Heart right ventricle (tissue), 16 donors: ENCODE data around the gene RPS29. TPM values are rescaled to one million over a fixed set of nuclear protein-coding genes. Genes with fewer than 3 reads are reported as not detected.

Experiments used
- ATAC-seq, 8 donors: fragments of 200-7000 bp; cut with Tn5 transposase; one replicate each; pipeline ENCODE4 v1.9.1; 2020; ENCODE audit warnings: mild to moderate bottlenecking in 8 of 8, moderate library complexity in 8 of 8, moderate number of reproducible peaks in 1 of 8
- DNase-seq, 2 donors: peaks; one replicate each; pipeline ENCODE4 v3.0.0-alpha.2; 2020
- H3K27ac ChIP-seq, 10 donors: fragments of 200-600 bp; sonication (generic) in 2 of 10; one replicate each; pipeline versions ENCODE4 v1.5.0 to v1.8.0; 2020 to 2022; ENCODE audit warnings: mild to moderate bottlenecking in 3 of 10
- H3K27me3 ChIP-seq, 7 donors: fragments of 200-600 bp; one replicate each; pipeline ENCODE4 v1.8.0; 2021 to 2022; ENCODE audit warnings: mild to moderate bottlenecking in 2 of 7
- H3K36me3 ChIP-seq, 9 donors: fragments of 200-600 bp; sonication (generic) in 1 of 9; one replicate each; pipeline versions ENCODE4 v1.5.0 to v1.8.0; 2020 to 2022; ENCODE audit warnings: mild to moderate bottlenecking in 2 of 9
- H3K4me1 ChIP-seq, 9 donors: fragments of 200-600 bp; sonication (generic) in 1 of 9; one replicate each; pipeline versions ENCODE4 v1.5.0 to v1.8.0; 2020 to 2022; ENCODE audit warnings: mild to moderate bottlenecking in 4 of 9
- H3K4me3 ChIP-seq, 10 donors: fragments of 200-600 bp; sonication (generic) in 2 of 10; one replicate each; pipeline versions ENCODE4 v1.5.0 to v1.8.0; 2020 to 2022; ENCODE audit warnings: mild to moderate bottlenecking in 7 of 10, moderate library complexity in 2 of 10
- H3K9me3 ChIP-seq, 11 donors: fragments of 200-600 bp in 10 of 11; sonication (generic) in 2 of 11; one replicate each; pipeline versions ENCODE4 v1.5.0 to v1.8.0; 2013 to 2022; ENCODE audit warnings: mild to moderate bottlenecking in 2 of 11, control low read depth in 1 of 11, moderate library complexity in 1 of 11
- WGBS, 2 donors: extraction: QIAGEN DNeasy Blood & Tissue Kit; methylation state at CpG; one replicate each; pipeline ENCODE4 v1.1.7; 2013; ENCODE audit warnings: inconsistent platforms in 1 of 2; 5-methylcytosine and 5-hydroxymethylcytosine counted together
- intact Hi-C, 10 donors: fragments of 100-400 bp; cut with DNase I; formaldehyde crosslinking; loops; one replicate each; pipeline versions ENCODE4 v1.11.1 to v1.14.2; 2022
- polyA plus RNA-seq, 2 donors: library from polyadenylated mRNA; stranded (reverse); fragments of 200-250 nt; gene quantifications; one replicate each; pipeline ENCODE4 v1.2.3, GENCODE V29; 2013
- total RNA-seq, 10 donors: library from RNA; stranded (reverse); fragmentation: NEBNext Ultra II Directional in 3 of 10; extraction: Animal tissue kit (Norgen Biotek cat#: 25700) in 3 of 10; gene quantifications; one replicate each; pipeline versions ENCODE4 v1.2.1 to v1.2.4, GENCODE V29; 2021 to 2023
- TF ChIP-seq, protein P1 (sequence below), 9 donors: fragments of 200-600 bp; sonication (generic) in 2 of 9; IDR thresholded peaks; one replicate each; pipeline versions ENCODE4 v1.5.0 to v1.8.0; 2021 to 2022; ENCODE audit warnings: antibody characterized with exemption in 9 of 9, mild to moderate bottlenecking in 5 of 9, moderate library complexity in 1 of 9
- donor health status: Arrhythmogenic right ventricular cardiomyopathy.
- donor health status: ischemic (EF 13 %, LVEDD 7.1; RV severe dilation, severe dysfunction).
- donor health status: healthy with polysubstance abuse.
- donor health status: DM: no; HTN: yes; CAD: no.
- donor health status: DM: no; HTN: no; CAD: no.
- donor health status: ischemic (EF 25% LVEDD 6.9; RV normal size, moderate dysfunction).
- donor health status: ischemic (EF 25% LVEDD 5.7; RV mildly dilated, moderate dysfunction).
- donor health status: healthy.
- donor health status: DM: yes; HTN: yes; CAD: no.
- donor health status: Ischemic cardiomyopathy.
- donor health status: ischemic (EF 35%, LVEDD 5.7; RV mildly dilated, moderate dysfunction).
- donor health status: nonischemic (EF 11% LVEDD 7.7; RV severe dilation, severe dysfunction).
- donor health status: DM: yes; HTN: yes; CAD: no.
- donor health status: PGD.
- donor health status: ischemic (EF 29% LVEDD 5.4; RV normal size, mild dysfunction).
- donor health status: nonischemic (EF 23%, LVEDD 6.1; RV moderate dilation, normal function).

RPS29 gene
- total and polyA plus RNA-seq, 12 donors, result 619 to 2,979 (median 752) TPM

- Histone ChIP-seq H3K27me3 (no peaks in the 10 kb centered on the region), H3K36me3 (peaks cover 0 to 63% (median 18%) of the 10 kb centered on the region in 9 donors), H3K4me3 (no peak overlapping the region), H3K4me1 (peaks cover 2 to 32% (median 14%) of the 10 kb centered on the region in 9 donors), H3K27ac (no peak overlapping the region), H3K9me3 (no peaks in the 10 kb centered on the region)
- ATAC-seq (no peak), DNase-seq (no peak)
- TF ChIP-seq, protein P1, sequence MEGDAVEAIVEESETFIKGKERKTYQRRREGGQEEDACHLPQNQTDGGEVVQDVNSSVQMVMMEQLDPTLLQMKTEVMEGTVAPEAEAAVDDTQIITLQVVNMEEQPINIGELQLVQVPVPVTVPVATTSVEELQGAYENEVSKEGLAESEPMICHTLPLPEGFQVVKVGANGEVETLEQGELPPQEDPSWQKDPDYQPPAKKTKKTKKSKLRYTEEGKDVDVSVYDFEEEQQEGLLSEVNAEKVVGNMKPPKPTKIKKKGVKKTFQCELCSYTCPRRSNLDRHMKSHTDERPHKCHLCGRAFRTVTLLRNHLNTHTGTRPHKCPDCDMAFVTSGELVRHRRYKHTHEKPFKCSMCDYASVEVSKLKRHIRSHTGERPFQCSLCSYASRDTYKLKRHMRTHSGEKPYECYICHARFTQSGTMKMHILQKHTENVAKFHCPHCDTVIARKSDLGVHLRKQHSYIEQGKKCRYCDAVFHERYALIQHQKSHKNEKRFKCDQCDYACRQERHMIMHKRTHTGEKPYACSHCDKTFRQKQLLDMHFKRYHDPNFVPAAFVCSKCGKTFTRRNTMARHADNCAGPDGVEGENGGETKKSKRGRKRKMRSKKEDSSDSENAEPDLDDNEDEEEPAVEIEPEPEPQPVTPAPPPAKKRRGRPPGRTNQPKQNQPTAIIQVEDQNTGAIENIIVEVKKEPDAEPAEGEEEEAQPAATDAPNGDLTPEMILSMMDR (IDR thresholded peaks at IDR 0.05), result no peak
- WGBS, 2 donors, result 82 to 89% methylated on average over 2 of the region's 2 CpGs
- intact Hi-C loops, result no loop called here
These were observed 6.3 kb downstream of the RPS29 start for GRCh38 chr14:49579841-49580240.

- Histone ChIP-seq H3K4me3 (no peak overlapping the region), H3K4me1 (peaks cover 0 to 15% (median 1%) of the 10 kb centered on the region in 9 donors), H3K36me3 (peaks cover 0 to 58% (median 14%) of the 10 kb centered on the region in 9 donors), H3K9me3 (no peaks in the 10 kb centered on the region), H3K27me3 (no peaks in the 10 kb centered on the region), H3K27ac (no peak overlapping the region)
- intact Hi-C loops, result no loop called here
- TF ChIP-seq, protein P1 (IDR thresholded peaks at IDR 0.05), result no peak
- ATAC-seq, result no peak
- 100% methylated on average over 1 of the region's 1 CpG for WGBS, 2 donors
- no peak for DNase-seq
These were observed 8.0 kb downstream of the RPS29 start for GRCh38 chr14:49578141-49578540.

DNA sequence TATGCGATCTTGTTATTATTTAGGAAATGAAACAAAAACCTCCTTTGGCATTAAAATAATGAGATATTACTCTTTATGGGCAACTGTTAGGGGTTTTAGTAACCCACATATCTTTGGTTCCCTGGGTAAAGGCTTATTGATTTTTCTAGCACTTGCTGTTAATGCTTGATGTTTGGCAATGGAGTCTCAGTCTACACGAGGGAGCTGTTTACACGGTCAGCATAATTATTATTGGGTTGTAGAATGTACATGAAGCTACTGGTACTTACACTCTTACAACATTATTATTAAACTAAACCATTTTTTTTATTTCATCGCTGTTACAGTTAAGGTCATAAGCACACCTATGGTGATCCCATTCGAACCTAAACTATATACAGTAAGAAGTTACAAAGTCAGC, 12.1 kb downstream of the RPS29 start:
- TF ChIP-seq, protein P1 (IDR thresholded peaks at IDR 0.05), result no peak
- DNase-seq (no peak), ATAC-seq (no peak)
- Histone ChIP-seq H3K4me3 (no peak overlapping the region), H3K4me1 (no peaks in the 10 kb centered on the region), H3K27me3 (no peaks in the 10 kb centered on the region), H3K9me3 (peaks cover 0 to 7% (median 0%) of the 10 kb centered on the region in 11 donors), H3K36me3 (peaks cover 0 to 45% (median 14%) of the 10 kb centered on the region in 9 donors), H3K27ac (no peak overlapping the region)
- WGBS, 2 donors, result 91 to 92% methylated on average over 5 of the region's 5 CpGs
- intact Hi-C loops, result no loop called here

DNA sequence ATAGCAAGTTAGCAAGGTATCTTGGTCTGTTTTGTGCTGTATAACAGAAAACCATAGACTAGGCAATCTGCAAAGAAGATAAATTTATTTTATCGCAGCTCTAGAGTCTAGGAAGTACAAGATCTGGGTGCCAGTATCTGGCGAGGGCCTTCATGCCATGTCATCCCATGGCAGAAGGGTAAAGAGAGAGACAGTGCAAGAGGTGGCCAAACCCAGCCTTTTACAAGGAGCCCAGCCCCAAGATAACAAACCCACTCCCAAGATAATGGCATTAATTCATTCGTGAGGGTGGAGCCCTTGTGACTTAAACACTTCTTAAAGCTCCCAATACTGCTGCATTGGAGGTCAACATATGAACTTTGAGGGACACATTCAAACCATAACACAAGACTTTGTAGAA, 16.9 kb downstream of the RPS29 start:
- WGBS, 2 donors, result 87 to 89% methylated on average over 3 of the region's 3 CpGs

More for the DNA sequence above, 16.9 kb downstream of the RPS29 start:
- intact Hi-C loops, result no loop called here
- Histone ChIP-seq H3K27ac (no peak overlapping the region), H3K4me1 (no peaks in the 10 kb centered on the region), H3K4me3 (no peak overlapping the region), H3K27me3 (no peaks in the 10 kb centered on the region), H3K36me3 (peaks cover 0 to 9% (median 0%) of the 10 kb centered on the region in 9 donors), H3K9me3 (peaks cover 0 to 7% (median 0%) of the 10 kb centered on the region in 11 donors)
- DNase-seq (no peak), ATAC-seq (no peak)
- TF ChIP-seq, protein P1 (IDR thresholded peaks at IDR 0.05), result no peak
